Keratinocyte (primary cell): ENCODE results near the gene RCN2. TPM values are rescaled to one million over a fixed set of nuclear protein-coding genes. Genes with fewer than 3 reads are reported as not detected.
"Not testable (repeated sequence)": the region's sequence is repeated elsewhere in the genome, so short reads cannot be mapped to it uniquely, and the experiment has no call there.

Experiments used
- DNase-seq: peaks from one replicate; pipeline ENCODE4 v3.0.0-alpha.2; 2011; ENCODE audit warnings: low read depth, missing footprints, low spot score
- FAIRE-seq: peaks from 2 replicates; lab custom pipeline; 2011; peaks lifted over from hg19 to GRCh38; lab: Jason Lieb, UNC
- H2AFZ ChIP-seq: 2 replicates; pipeline ENCODE4 v1.6.0; 2012; ENCODE audit warnings: low read length, control low read depth, inconsistent platforms; ENCODE audit not compliant: control insufficient read depth
- H3K27ac ChIP-seq: 2 replicates; pipeline ENCODE4 v1.5.1; 2011; ENCODE audit warnings: low read length; ENCODE audit not compliant: control insufficient read depth, insufficient read depth
- H3K27me3 ChIP-seq: 3 replicates; pipeline ENCODE4 v1.6.0; 2011; ENCODE audit warnings: low read length; ENCODE audit not compliant: control insufficient read depth, insufficient read depth; ENCODE audit errors: extremely low read depth
- H3K36me3 ChIP-seq, 2 experiments: 2 replicates in 1 of 2; 3 replicates in 1 of 2; pipeline ENCODE4 v1.5.1; 2011; ENCODE audit warnings: low read length in 2 of 2, mild to moderate bottlenecking in 1 of 2; ENCODE audit not compliant: control insufficient read depth in 2 of 2, insufficient read depth in 2 of 2; ENCODE audit errors: extremely low read depth in 1 of 2
- H3K4me1 ChIP-seq: 3 replicates; pipeline ENCODE4 v1.5.1; 2011; ENCODE audit warnings: low read length; ENCODE audit not compliant: control insufficient read depth, insufficient read depth; ENCODE audit errors: extremely low read depth
- H3K4me2 ChIP-seq: 3 replicates; pipeline ENCODE4 v1.6.0; 2011; ENCODE audit warnings: low read depth, low read length; ENCODE audit not compliant: control insufficient read depth, insufficient read depth; ENCODE audit errors: extremely low read depth
- H3K4me3 ChIP-seq, 3 experiments: fragments of 200-600 bp in 1 of 3; sonication (generic) in 1 of 3; 2 replicates in 2 of 3; 3 replicates in 1 of 3; pipeline ENCODE4 v1.5.1; 2011 to 2016; ENCODE audit warnings: low read length in 3 of 3, mild to moderate bottlenecking in 3 of 3, control low read depth in 2 of 3, inconsistent platforms in 1 of 3, low read depth in 1 of 3, mixed read lengths in 1 of 3, mixed run types in 1 of 3, moderate library complexity in 1 of 3; ENCODE audit not compliant: control insufficient read depth in 2 of 3, insufficient read depth in 2 of 3; ENCODE audit errors: extremely low read depth in 1 of 3
- H3K79me2 ChIP-seq: 2 replicates; pipeline ENCODE4 v1.6.0; 2012; ENCODE audit warnings: low read length; ENCODE audit not compliant: control insufficient read depth, insufficient read depth
- H3K9ac ChIP-seq: 3 replicates; pipeline ENCODE4 v1.6.0; 2011; ENCODE audit warnings: low read length; ENCODE audit not compliant: control insufficient read depth, insufficient read depth; ENCODE audit errors: extremely low read depth
- H3K9me1 ChIP-seq: 3 replicates; pipeline ENCODE4 v1.6.0; 2011; ENCODE audit warnings: low read length; ENCODE audit not compliant: control insufficient read depth, insufficient read depth; ENCODE audit errors: extremely low read depth
- H3K9me3 ChIP-seq: 2 replicates; pipeline ENCODE4 v1.5.1; 2012; ENCODE audit warnings: low read depth, low read length; ENCODE audit not compliant: control insufficient read depth
- H4K20me1 ChIP-seq: 3 replicates; pipeline ENCODE4 v1.6.0; 2011; ENCODE audit warnings: low read length; ENCODE audit not compliant: control insufficient read depth, insufficient read depth; ENCODE audit errors: extremely low read depth
- CTCF ChIP-seq, 3 experiments: IDR thresholded peaks in 1 of 3; conservative IDR thresholded peaks in 1 of 3; optimal IDR thresholded peaks in 1 of 3; 2 replicates in 2 of 3; 3 replicates in 1 of 3; pipeline versions ENCODE3 to v1.5.1; 2011; ENCODE audit warnings: low read length in 3 of 3, mild to moderate bottlenecking in 3 of 3, moderate library complexity in 2 of 3, control low read depth in 1 of 3, inconsistent platforms in 1 of 3; ENCODE audit not compliant: insufficient read depth in 2 of 3; ENCODE audit errors: extremely low read depth in 1 of 3
- EZH2 ChIP-seq: IDR thresholded peaks from one replicate; pipeline ENCODE4 v1.6.1; 2012; ENCODE audit warnings: inconsistent platforms, mild to moderate bottlenecking, low read length, moderate library complexity
- dilution Hi-C: fragments of 300-500 bp; cut with MboI; formaldehyde crosslinking; loops from one replicate; pipeline ENCODE4 v1.7.0; 2020; ENCODE audit warnings: low sequenced_read_pairs; ENCODE audit not compliant: extremely low pct_ligation_motif_present
- polyA plus RNA-seq, 5 experiments: library from polyadenylated mRNA; depleted of rRNA in 3 of 5; stranded (reverse) in 3 of 5; stranded (forward) in 1 of 5; unstranded in 1 of 5; fragments of >200 nt; gene quantifications; 1 replicate in 1 of 5; 2 replicates in 3 of 5; 3 replicates in 1 of 5; pipeline versions ENCODE4 v1.2.1 to v1.2.3, GENCODE V29; 2011 to 2012; ENCODE audit warnings: missing spikeins in 2 of 5, low read depth in 1 of 5, low replicate concordance in 1 of 5

RCN2 gene
- polyA plus RNA-seq, 1 donor (not counting 4 experiments of a cell fraction or from before 2014, with no cell fraction given): 118 TPM

DNA sequence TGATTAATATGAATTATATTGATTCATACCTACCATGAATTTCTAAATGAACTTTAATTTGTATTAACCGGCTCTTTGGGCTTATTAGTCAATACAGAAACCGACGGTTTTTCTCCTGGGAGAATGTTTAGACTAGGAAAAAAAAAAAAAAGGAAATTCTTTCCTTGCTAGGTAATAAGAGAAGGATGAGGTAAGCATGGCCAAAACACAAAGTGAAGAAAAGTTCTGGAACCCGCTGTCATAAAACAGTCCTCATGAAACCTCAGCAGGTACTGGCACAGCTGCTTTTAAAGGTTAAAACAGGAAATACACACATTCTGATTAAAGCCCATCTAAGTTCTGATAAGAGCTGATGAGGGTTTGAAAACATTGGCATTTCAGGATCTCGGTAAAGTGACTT lies 32.6 kb downstream of the RCN2 start:
- peaks cover 14% of the 10 kb centered on the region for H3K4me1 ChIP-seq
- no peaks in the 10 kb centered on the region for H3K36me3 ChIP-seq
- no peaks in the 10 kb centered on the region for H3K9me3 ChIP-seq
- H3K27me3 ChIP-seq: no peaks in the 10 kb centered on the region
- H2AFZ ChIP-seq: no peak overlapping the region
- dilution Hi-C loops: no loop called here
- H3K9ac ChIP-seq: no peak overlapping the region
- H3K79me2 ChIP-seq: no peaks in the 10 kb centered on the region
- DNase-seq (no peak), FAIRE-seq (no peak)
- H3K27ac ChIP-seq: no peak overlapping the region
- H4K20me1 ChIP-seq: no peaks in the 10 kb centered on the region
- H3K4me2 ChIP-seq: peak overlapping the region; percentile 49
- no peaks in the 10 kb centered on the region for H3K9me1 ChIP-seq
- H3K4me3 ChIP-seq: no peak overlapping the region
- TF ChIP-seq CTCF (optimal IDR thresholded peaks at IDR 0.05 in 1 of 3, IDR thresholded peaks at IDR 0.05 in 1 of 3, conservative IDR thresholded peaks at IDR 0.05 in 1 of 3; ENCODE audit: extremely low read depth in 1 of 3, insufficient read depth in 2 of 3, low read length in 3 of 3): no peak
- no peak for TF ChIP-seq EZH2

DNA sequence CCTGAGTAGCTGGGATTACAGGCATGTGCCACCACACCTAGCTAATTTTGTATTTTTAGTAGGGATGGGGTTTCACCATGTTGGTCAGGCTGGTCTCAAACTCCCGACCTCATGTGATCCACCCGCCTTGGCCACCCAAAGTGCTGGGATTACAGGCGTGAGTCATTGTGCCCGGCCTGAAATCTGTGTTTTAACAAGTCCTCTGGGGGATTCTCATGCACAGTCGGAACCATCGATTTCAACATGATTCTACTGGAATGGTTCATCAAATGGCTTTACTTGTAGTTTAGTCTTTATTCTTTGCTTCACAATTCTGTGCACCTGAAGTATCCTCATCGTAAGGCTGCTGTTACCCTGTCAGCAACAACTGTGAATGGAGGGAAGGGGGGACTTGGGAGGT lies 34.5 kb downstream of the RCN2 start:
- H3K9me1 ChIP-seq, dilution Hi-C loops, H3K27me3 ChIP-seq, H4K20me1 ChIP-seq, DNase-seq, H3K4me2 ChIP-seq, H2AFZ ChIP-seq, H3K36me3 ChIP-seq, H3K79me2 ChIP-seq, H3K9ac ChIP-seq, H3K9me3 ChIP-seq, FAIRE-seq, H3K4me3 ChIP-seq, H3K27ac ChIP-seq: not testable (repeated sequence)
- H3K4me1 ChIP-seq: peaks cover 14% of the 10 kb centered on the region

GRCh38 chr15:76967067-76967466 lies 35.5 kb downstream of the RCN2 start:
- Histone ChIP-seq H3K9me3 (no peaks in the 10 kb centered on the region), H2AFZ (no peak overlapping the region), H3K9me1 (no peaks in the 10 kb centered on the region), H3K9ac (no peak overlapping the region), H3K4me1 (peaks cover 14% of the 10 kb centered on the region), H3K79me2 (no peaks in the 10 kb centered on the region), H3K4me2 (no peak overlapping the region), H3K36me3 (no peaks in the 10 kb centered on the region), H3K4me3 (no peak overlapping the region), H3K27me3 (no peaks in the 10 kb centered on the region), H4K20me1 (no peaks in the 10 kb centered on the region), H3K27ac (no peak overlapping the region)
- DNase-seq: no peak
- TF ChIP-seq CTCF (optimal IDR thresholded peaks at IDR 0.05 in 1 of 3, IDR thresholded peaks at IDR 0.05 in 1 of 3, conservative IDR thresholded peaks at IDR 0.05 in 1 of 3; ENCODE audit: extremely low read depth in 1 of 3, insufficient read depth in 2 of 3, low read length in 3 of 3) (no peak), EZH2 (no peak)
- FAIRE-seq: no peak
- dilution Hi-C loops: no loop called here
